HEK293 (cell line): ENCODE results near the gene NAT8.
"Not testable (repeated sequence)": the region's sequence is repeated elsewhere in the genome, so short reads cannot be mapped to it uniquely, and the experiment has no call there.

Experiments
- CTCF ChIA-PET: fragments of 350-600 bp; formaldehyde crosslinking; extraction: SDS; loops from one replicate; lab custom pipeline; 2021; ENCODE audit warnings: antibody characterized with exemption; lab: Yijun Ruan, JAX
- POLR2A ChIA-PET: fragments of 300-600 bp; formaldehyde crosslinking; extraction: SDS; loops from one replicate; lab custom pipeline; 2020; ENCODE audit warnings: antibody characterized with exemption, inconsistent platforms; lab: Yijun Ruan, JAX
- H3K27ac ChIP-seq: fragments of 200-500 bp; sonication (Bioruptor generic); 2 replicates; pipeline ENCODE4 v1.5.1; 2014; ENCODE audit warnings: low read depth, low read length, control low read depth, inconsistent platforms; ENCODE audit errors: extremely low read depth
- H3K36me3 ChIP-seq, 2 experiments: fragments of 200-500 bp in 1 of 2; sonication (Bioruptor generic) in 1 of 2; 1 replicate in 1 of 2; 2 replicates in 1 of 2; pipeline ENCODE4 v1.5.1; 2014 to 2017; ENCODE audit warnings: inconsistent platforms in 2 of 2, low read length in 2 of 2; ENCODE audit not compliant: control insufficient read depth in 2 of 2, insufficient read depth in 1 of 2
- H3K4me1 ChIP-seq: fragments of 200-500 bp; sonication (Bioruptor generic); 2 replicates; pipeline ENCODE4 v1.5.1; 2014; ENCODE audit warnings: mild to moderate bottlenecking, low read length, inconsistent platforms; ENCODE audit not compliant: control insufficient read depth, insufficient read depth
- H3K4me3 ChIP-seq: 2 replicates; pipeline ENCODE4 v1.5.1; 2011; ENCODE audit warnings: low read depth, mild to moderate bottlenecking, control low read depth, low read length, moderate library complexity
- H3K9me3 ChIP-seq: fragments of 200-500 bp; sonication (Bioruptor generic); 2 replicates; pipeline ENCODE4 v1.5.1; 2014; ENCODE audit warnings: low read depth, low read length, inconsistent platforms; ENCODE audit not compliant: control insufficient read depth, insufficient read depth
- GLI2 ChIP-seq: fragments of 450-650 bp; formaldehyde crosslinking; IDR thresholded peaks from 2 replicates; pipeline ENCODE4; 2017; ENCODE audit warnings: missing biosample characterization, missing genetic modification characterization, low read depth, borderline replicate concordance
- GLIS1 ChIP-seq: fragments of 450-650 bp; formaldehyde crosslinking; IDR thresholded peaks from 2 replicates; pipeline ENCODE4 v1.5.1; 2016; ENCODE audit warnings: missing biosample characterization, missing genetic modification characterization
- GLIS2 ChIP-seq: fragments of 450-650 bp; formaldehyde crosslinking; IDR thresholded peaks from 2 replicates; pipeline ENCODE4 v1.5.1; 2016; ENCODE audit warnings: missing biosample characterization, missing genetic modification characterization
- HOXC10 ChIP-seq: sonication (generic); formaldehyde crosslinking; IDR thresholded peaks from 2 replicates; pipeline ENCODE4 v1.8.1; 2023; ENCODE audit warnings: mild to moderate bottlenecking, missing genetic modification reagents
- REST ChIP-seq: fragments of 450-650 bp; formaldehyde crosslinking; IDR thresholded peaks from 2 replicates; pipeline ENCODE4 v1.5.1; 2016; ENCODE audit warnings: missing biosample characterization, missing genetic modification characterization
- SP2 ChIP-seq: fragments of 450-650 bp; formaldehyde crosslinking; IDR thresholded peaks from 2 replicates; pipeline ENCODE4 v1.5.1; 2016; ENCODE audit warnings: missing biosample characterization, missing genetic modification characterization
- SP3 ChIP-seq: fragments of 450-650 bp; formaldehyde crosslinking; IDR thresholded peaks from 2 replicates; pipeline ENCODE4 v1.5.1; 2016; ENCODE audit warnings: missing biosample characterization, missing genetic modification characterization
- TRIM28 ChIP-seq: IDR thresholded peaks from 2 replicates; pipeline ENCODE4 v1.6.1; 2011; ENCODE audit warnings: low read length, control low read depth, borderline replicate concordance
- WT1 ChIP-seq: fragments of 450-650 bp; formaldehyde crosslinking; IDR thresholded peaks from 2 replicates; pipeline ENCODE4 v1.5.1; 2016; ENCODE audit warnings: missing biosample characterization, missing genetic modification characterization
- ZBTB11 ChIP-seq: fragments of 450-650 bp; formaldehyde crosslinking; conservative IDR thresholded peaks from 2 replicates; pipeline ENCODE4 v1.5.1; 2016; ENCODE audit warnings: low read depth, missing biosample characterization, missing genetic modification characterization
- ZFP3 ChIP-seq: fragments of 450-650 bp; formaldehyde crosslinking; IDR thresholded peaks from 2 replicates; pipeline ENCODE4 v1.5.1; 2016; ENCODE audit warnings: low read depth, missing biosample characterization, missing genetic modification characterization
- ZNF10 ChIP-seq: fragments of 450-650 bp; formaldehyde crosslinking; IDR thresholded peaks from 2 replicates; pipeline ENCODE4 v1.5.1; 2017; ENCODE audit warnings: missing biosample characterization, missing genetic modification characterization
- ZNF121 ChIP-seq: fragments of 450-650 bp; formaldehyde crosslinking; IDR thresholded peaks from 2 replicates; pipeline ENCODE4 v1.5.1; 2016; ENCODE audit warnings: missing biosample characterization, missing genetic modification characterization
- ZNF174 ChIP-seq: fragments of 450-650 bp; formaldehyde crosslinking; IDR thresholded peaks from 2 replicates; pipeline ENCODE4 v1.5.0; 2017; ENCODE audit warnings: missing biosample characterization, mild to moderate bottlenecking, missing genetic modification characterization
- ZNF292 ChIP-seq: fragments of 450-650 bp; formaldehyde crosslinking; IDR thresholded peaks from 2 replicates; pipeline ENCODE4 v1.5.1; 2016; ENCODE audit warnings: low read depth, missing biosample characterization, missing genetic modification characterization, borderline replicate concordance
- ZNF354C ChIP-seq: fragments of 450-650 bp; formaldehyde crosslinking; IDR thresholded peaks from 2 replicates; pipeline ENCODE4 v1.5.1; 2016; ENCODE audit warnings: missing biosample characterization, missing genetic modification characterization, low read depth, borderline replicate concordance
- ZNF747 ChIP-seq: fragments of 450-650 bp; formaldehyde crosslinking; IDR thresholded peaks from 2 replicates; pipeline ENCODE4 v1.5.1; 2016; ENCODE audit warnings: missing biosample characterization, missing genetic modification characterization
- ZNF843 ChIP-seq: fragments of 450-650 bp; formaldehyde crosslinking; IDR thresholded peaks from 2 replicates; pipeline ENCODE4 v1.5.1; 2016; ENCODE audit warnings: missing biosample characterization, missing genetic modification characterization
- TF ChIP-seq, protein P1 (sequence below): fragments of 450-650 bp; formaldehyde crosslinking; IDR thresholded peaks from 2 replicates; pipeline ENCODE4; 2016; ENCODE audit warnings: missing biosample characterization, missing genetic modification characterization
- TF ChIP-seq, protein P2 (sequence below): fragments of 450-650 bp; formaldehyde crosslinking; IDR thresholded peaks from 2 replicates; pipeline ENCODE4 v1.5.1; 2017; ENCODE audit warnings: missing biosample characterization, mild to moderate bottlenecking, missing genetic modification characterization, moderate library complexity

The NAT8 gene

GRCh38 chr2:73603099-73603588 lies 39.1 kb downstream of the NAT8 start:
- POLR2A ChIA-PET, H3K9me3 ChIP-seq, H3K4me3 ChIP-seq, H3K4me1 ChIP-seq, H3K27ac ChIP-seq: not testable (repeated sequence)
- H3K36me3 ChIP-seq, result peaks cover 0 to 28% of the 10 kb centered on the region in 2 experiments; a peak in 2 of 3 replicates
- CTCF ChIA-PET, result interaction anchor here (0.7 kb wide), 1 partner anchor 10 kb away, joined by 3 read pairs; no protein-coding TSS in a partner anchor

- Histone ChIP-seq H3K4me3 (no peak overlapping the region), H3K27ac (no peak overlapping the region), H3K36me3 (peaks cover 0 to 28% of the 10 kb centered on the region in 2 experiments; a peak in 2 of 3 replicates), H3K4me1 (no peaks in the 10 kb centered on the region), H3K9me3 (no peaks in the 10 kb centered on the region)
- TF ChIP-seq GLIS2 (tag by site-specific recombination) (no peak), SP2 (tag by site-specific recombination) (no peak), ZNF174 (tag by site-specific recombination) (no peak), ZBTB11 (tag by site-specific recombination) (no peak), REST (tag by site-specific recombination) (no peak), GLI2 (tag by site-specific recombination) (no peak), GLIS1 (tag by site-specific recombination) (no peak), SP3 (no peak), ZNF121 (no peak), WT1 (tag by site-specific recombination) (no peak), HOXC10 (CRISPR knock-in tag) (no peak), TRIM28 (no peak), ZNF354C (no peak), ZFP3 (tag by site-specific recombination) (no peak), ZNF10 (no peak), ZNF747 (tag by site-specific recombination) (no peak), ZNF843 (tag by site-specific recombination) (no peak), ZNF292 (tag by site-specific recombination) (no peak)
- TF ChIP-seq, protein P1, sequence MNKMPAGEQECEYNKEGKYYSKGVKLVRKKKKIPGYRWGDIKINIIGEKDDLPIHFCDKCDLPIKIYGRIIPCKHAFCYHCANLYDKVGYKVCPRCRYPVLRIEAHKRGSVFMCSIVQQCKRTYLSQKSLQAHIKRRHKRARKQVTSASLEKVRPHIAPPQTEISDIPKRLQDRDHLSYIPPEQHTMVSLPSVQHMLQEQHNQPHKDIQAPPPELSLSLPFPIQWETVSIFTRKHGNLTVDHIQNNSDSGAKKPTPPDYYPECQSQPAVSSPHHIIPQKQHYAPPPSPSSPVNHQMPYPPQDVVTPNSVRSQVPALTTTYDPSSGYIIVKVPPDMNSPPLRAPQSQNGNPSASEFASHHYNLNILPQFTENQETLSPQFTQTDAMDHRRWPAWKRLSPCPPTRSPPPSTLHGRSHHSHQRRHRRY, result no peak
- TF ChIP-seq, protein P2, sequence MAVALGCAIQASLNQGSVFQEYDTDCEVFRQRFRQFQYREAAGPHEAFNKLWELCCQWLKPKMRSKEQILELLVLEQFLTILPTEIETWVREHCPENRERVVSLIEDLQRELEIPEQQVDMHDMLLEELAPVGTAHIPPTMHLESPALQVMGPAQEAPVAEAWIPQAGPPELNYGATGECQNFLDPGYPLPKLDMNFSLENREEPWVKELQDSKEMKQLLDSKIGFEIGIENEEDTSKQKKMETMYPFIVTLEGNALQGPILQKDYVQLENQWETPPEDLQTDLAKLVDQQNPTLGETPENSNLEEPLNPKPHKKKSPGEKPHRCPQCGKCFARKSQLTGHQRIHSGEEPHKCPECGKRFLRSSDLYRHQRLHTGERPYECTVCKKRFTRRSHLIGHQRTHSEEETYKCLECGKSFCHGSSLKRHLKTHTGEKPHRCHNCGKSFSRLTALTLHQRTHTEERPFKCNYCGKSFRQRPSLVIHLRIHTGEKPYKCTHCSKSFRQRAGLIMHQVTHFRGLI (tag by site-specific recombination), result no peak
- POLR2A ChIA-PET, result no interaction called here
- CTCF ChIA-PET, result interaction anchor here (0.7 kb wide), 1 partner anchor 21 kb away, joined by 8 read pairs; no protein-coding TSS in a partner anchor
These were observed 40.4 kb downstream of the NAT8 start for GRCh38 chr2:73601780-73602179.
